Measurements from ENCODE around the gene TRIM66.
"Not testable (repeated sequence)": the region's sequence is repeated elsewhere in the genome, so short reads cannot be mapped to it uniquely, and the experiment has no call there.

TRIM66 gene

GRCh38 chr11:8681837-8682302 lies 595 bp downstream of the TRIM66 start:
- H3K4me1 ChIP-seq, result peaks cover 33 to 40% (median 39%) of the 10 kb centered on the region in 10 experiments
- peak overlapping the region; percentile 97 to 100 (median 99) for H3K9ac ChIP-seq
- H3K36me3 ChIP-seq, result peaks cover 36 to 57% (median 37%) of the 10 kb centered on the region in 11 experiments
- peak overlapping the region; percentile 77 to 94 (median 84) for H3K4me2 ChIP-seq
- H4K20me1 ChIP-seq, result peaks cover 22 to 38% (median 34%) of the 10 kb centered on the region in 11 experiments; a peak in 20 of 22 replicates
- no peak for TF ChIP-seq Cebpa-rat (IDR thresholded peaks at IDR 0.05)
- H3K27me3 ChIP-seq, result no peaks in the 10 kb centered on the region
- no peaks in the 10 kb centered on the region for H3K9me3 ChIP-seq (replicated peaks in 1 of 11)
- peak overlapping the region; percentile 83 to 100 (median 92) for H3K4me3 ChIP-seq
- peak overlapping the region; percentile 97 to 100 (median 99) for H3K27ac ChIP-seq

DNA sequence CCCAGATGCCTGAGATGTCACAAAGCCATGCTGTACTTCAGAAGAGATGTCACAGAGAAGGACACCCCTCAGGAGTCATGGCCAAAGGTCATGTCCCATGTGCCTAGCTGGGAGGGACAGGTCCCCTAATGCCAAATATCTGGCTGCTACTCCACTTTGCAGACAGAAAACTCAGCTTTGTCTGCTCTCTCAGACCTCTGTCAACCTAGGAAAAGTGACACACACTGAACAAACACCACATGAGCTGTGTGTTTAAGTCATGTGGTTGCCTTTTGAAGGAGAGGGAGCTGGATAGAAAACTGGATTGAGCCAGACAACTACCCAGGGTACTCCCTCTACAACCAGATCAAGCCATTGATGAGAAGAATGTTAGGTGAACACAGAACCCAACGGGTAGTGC lies 3.5 kb downstream of the TRIM66 start:
- H3K4me2 ChIP-seq, result no peak overlapping the region
- peaks cover 4 to 11% (median 10%) of the 10 kb centered on the region in 10 experiments for H3K4me1 ChIP-seq
- H3K4me3 ChIP-seq, result no peak overlapping the region
- H3K27ac ChIP-seq, result no peak overlapping the region
- H3K27me3 ChIP-seq, result no peaks in the 10 kb centered on the region
- H3K9me3 ChIP-seq (replicated peaks in 1 of 11), result no peaks in the 10 kb centered on the region
- peaks cover 7 to 43% (median 8%) of the 10 kb centered on the region in 11 experiments for H3K36me3 ChIP-seq
- peaks cover 3 to 10% (median 7%) of the 10 kb centered on the region in 11 experiments; a peak in 19 of 22 replicates for H4K20me1 ChIP-seq
- no peak overlapping the region for H3K9ac ChIP-seq
- no peak for TF ChIP-seq Cebpa-rat (IDR thresholded peaks at IDR 0.05)

GRCh38 chr11:8676458-8676857 lies 6.0 kb downstream of the TRIM66 start:
- TF ChIP-seq Cebpa-rat (IDR thresholded peaks at IDR 0.05), result no peak
- H3K9me3 ChIP-seq (replicated peaks in 1 of 11), result no peaks in the 10 kb centered on the region
- H3K27ac ChIP-seq, result no peak overlapping the region

DNA sequence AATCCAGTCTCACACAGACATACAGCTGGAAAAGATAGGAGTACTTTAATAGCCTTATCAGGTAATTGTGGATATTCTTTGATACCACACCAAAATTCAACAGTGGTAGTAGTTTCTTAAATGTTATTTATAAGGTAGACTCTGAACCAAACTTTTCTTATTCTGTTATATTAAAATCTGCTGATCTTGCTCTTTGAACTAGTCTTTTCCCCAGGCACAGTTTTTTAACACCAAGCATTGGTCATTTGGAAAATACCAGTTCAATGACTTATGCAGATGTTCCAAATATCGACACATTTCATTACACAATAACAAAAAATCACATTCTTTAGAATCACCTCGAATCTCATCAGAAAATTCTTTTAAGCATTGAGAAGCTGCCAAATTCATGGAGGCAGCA lies 7.6 kb downstream of the TRIM66 start:
- peaks cover 0 to 63% (median 7%) of the 10 kb centered on the region in 11 experiments; a peak in 10 of 22 replicates for H3K36me3 ChIP-seq
- no peak overlapping the region for H3K4me3 ChIP-seq
- peaks cover 0 to 11% (median 3%) of the 10 kb centered on the region in 10 experiments; a peak in 7 of 20 replicates for H3K4me1 ChIP-seq
- H3K9ac ChIP-seq, result no peak overlapping the region
- TF ChIP-seq Cebpa-rat (IDR thresholded peaks at IDR 0.05), result no peak
- no peak overlapping the region for H3K27ac ChIP-seq
- H3K9me3 ChIP-seq (replicated peaks in 1 of 11), result no peaks in the 10 kb centered on the region
- H3K27me3 ChIP-seq, result no peaks in the 10 kb centered on the region
- H3K4me2 ChIP-seq, result no peak overlapping the region
- H4K20me1 ChIP-seq, result no peaks in the 10 kb centered on the region

More at GRCh38 chr11:8676458-8676857, 6.0 kb downstream of the TRIM66 start:
- Histone ChIP-seq H3K4me2 (no peak overlapping the region), H3K27me3 (no peaks in the 10 kb centered on the region), H3K4me3 (no peak overlapping the region), H3K36me3 (peaks cover 0 to 50% (median 6%) of the 10 kb centered on the region in 11 experiments; a peak in 10 of 22 replicates), H3K9ac (no peak overlapping the region), H4K20me1 (no peaks in the 10 kb centered on the region), H3K4me1 (peaks cover 0 to 8% (median 3%) of the 10 kb centered on the region in 10 experiments; a peak in 14 of 20 replicates)

DNA sequence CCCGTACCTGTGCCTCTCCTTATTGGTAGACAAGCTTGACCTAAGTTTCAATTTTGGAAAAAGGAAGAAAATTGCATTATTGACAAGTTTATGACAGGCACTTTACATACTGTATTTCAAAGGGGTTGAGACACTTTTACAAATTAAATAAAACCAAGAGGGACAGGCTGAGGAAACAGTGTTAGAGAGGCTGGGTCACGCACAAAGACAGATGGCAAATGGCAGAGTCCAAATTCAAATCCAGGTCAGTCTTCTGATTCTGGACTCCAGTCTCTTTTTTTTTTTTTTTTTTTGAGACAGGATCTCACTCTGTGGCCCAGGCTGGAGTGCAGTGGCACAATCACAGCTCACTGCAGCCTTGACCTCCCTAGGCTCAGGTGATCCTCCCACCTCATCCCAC lies 10.1 kb downstream of the TRIM66 start:
- Histone ChIP-seq H3K4me2 (no peak overlapping the region), H3K9me3 (replicated peaks in 1 of 11) (no peaks in the 10 kb centered on the region), H4K20me1 (no peaks in the 10 kb centered on the region), H3K27me3 (no peaks in the 10 kb centered on the region), H3K27ac (no peak overlapping the region), H3K4me3 (no peak overlapping the region), H3K4me1 (peaks cover 0 to 11% (median 3%) of the 10 kb centered on the region in 10 experiments; a peak in 7 of 20 replicates), H3K36me3 (peaks cover 0 to 59% (median 7%) of the 10 kb centered on the region in 11 experiments; a peak in 10 of 22 replicates), H3K9ac (no peak overlapping the region)
- no peak for TF ChIP-seq Cebpa-rat (IDR thresholded peaks at IDR 0.05)

DNA sequence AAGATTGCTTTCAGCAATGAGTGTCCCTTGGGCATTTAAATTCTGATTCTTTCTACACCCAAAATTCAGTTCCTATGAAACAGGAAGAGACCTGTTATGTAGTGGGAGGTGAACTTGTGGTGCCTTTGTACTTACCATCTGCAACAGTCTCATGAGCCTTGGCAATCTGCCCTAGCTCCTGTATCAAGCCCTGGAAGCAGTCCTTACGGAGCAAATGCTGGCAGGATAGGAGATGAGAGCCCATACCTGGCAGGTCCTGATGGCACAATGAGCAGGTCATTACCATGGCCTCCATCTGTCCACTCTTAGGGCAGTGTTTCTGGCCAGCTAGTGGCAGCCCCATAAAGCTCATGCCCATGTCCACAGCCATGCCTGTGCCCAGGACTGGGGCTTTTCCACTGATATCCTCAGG lies 10.8 kb downstream of the TRIM66 start:
- Histone ChIP-seq H3K4me3 (no peak overlapping the region), H4K20me1 (no peaks in the 10 kb centered on the region), H3K4me2 (no peak overlapping the region; a peak in 1 of 22 replicates), H3K9me3 (replicated peaks in 1 of 11) (no peaks in the 10 kb centered on the region), H3K9ac (peak overlapping the region in 1 of 11 experiments; percentile 24; a peak in 1 of 22 replicates), H3K27ac (no peak overlapping the region), H3K36me3 (peaks cover 0 to 55% (median 7%) of the 10 kb centered on the region in 11 experiments; a peak in 10 of 22 replicates), H3K4me1 (peaks cover 0 to 11% (median 3%) of the 10 kb centered on the region in 10 experiments; a peak in 7 of 20 replicates), H3K27me3 (no peaks in the 10 kb centered on the region)
- TF ChIP-seq Cebpa-rat (IDR thresholded peaks at IDR 0.05), result no peak

DNA sequence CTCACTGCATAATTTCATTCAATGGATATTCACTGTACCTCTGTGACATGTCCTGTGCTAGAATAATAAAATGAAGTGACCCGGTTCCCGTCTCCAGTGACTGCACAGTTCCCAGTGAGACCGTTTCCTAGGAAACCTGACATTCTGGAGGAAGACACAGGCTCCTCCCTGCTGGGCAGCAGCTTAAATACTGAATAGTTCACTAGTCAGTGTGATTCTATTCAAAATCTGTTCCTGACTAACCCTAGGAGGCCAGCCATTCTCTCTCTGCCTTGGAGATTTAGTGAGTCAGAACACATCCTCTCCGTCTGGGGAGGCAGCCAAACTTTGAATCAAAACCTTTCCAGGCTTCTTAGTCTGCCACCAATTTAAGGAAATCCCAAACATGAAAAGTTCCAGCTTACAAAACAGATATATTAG lies 11.3 kb downstream of the TRIM66 start:
- H3K36me3 ChIP-seq, result peaks cover 0 to 51% (median 7%) of the 10 kb centered on the region in 11 experiments; a peak in 10 of 22 replicates
- H3K4me3 ChIP-seq, result no peak overlapping the region
- TF ChIP-seq Cebpa-rat (IDR thresholded peaks at IDR 0.05), result no peak
- H3K9me3 ChIP-seq (replicated peaks in 1 of 11), result no peaks in the 10 kb centered on the region
- H3K9ac ChIP-seq, result peak overlapping the region in 2 of 11 experiments; percentile 11 to 24; a peak in 1 of 22 replicates
- H3K4me1 ChIP-seq, result peaks cover 0 to 11% (median 3%) of the 10 kb centered on the region in 10 experiments; a peak in 7 of 20 replicates
- H3K4me2 ChIP-seq, result no peak overlapping the region
- no peaks in the 10 kb centered on the region for H4K20me1 ChIP-seq
- no peaks in the 10 kb centered on the region for H3K27me3 ChIP-seq
- H3K27ac ChIP-seq, result no peak overlapping the region

GRCh38 chr11:8670081-8670480 lies 12.4 kb downstream of the TRIM66 start:
- not testable (repeated sequence) for H3K9ac ChIP-seq; H3K4me2 ChIP-seq; H3K4me3 ChIP-seq; H4K20me1 ChIP-seq; H3K27ac ChIP-seq; H3K9me3 ChIP-seq (replicated peaks in 1 of 11); H3K27me3 ChIP-seq
- Histone ChIP-seq H3K36me3 (peaks cover 0 to 52% (median 7%) of the 10 kb centered on the region in 11 experiments; a peak in 10 of 22 replicates), H3K4me1 (peaks cover 0 to 11% (median 3%) of the 10 kb centered on the region in 10 experiments; a peak in 7 of 20 replicates)

DNA sequence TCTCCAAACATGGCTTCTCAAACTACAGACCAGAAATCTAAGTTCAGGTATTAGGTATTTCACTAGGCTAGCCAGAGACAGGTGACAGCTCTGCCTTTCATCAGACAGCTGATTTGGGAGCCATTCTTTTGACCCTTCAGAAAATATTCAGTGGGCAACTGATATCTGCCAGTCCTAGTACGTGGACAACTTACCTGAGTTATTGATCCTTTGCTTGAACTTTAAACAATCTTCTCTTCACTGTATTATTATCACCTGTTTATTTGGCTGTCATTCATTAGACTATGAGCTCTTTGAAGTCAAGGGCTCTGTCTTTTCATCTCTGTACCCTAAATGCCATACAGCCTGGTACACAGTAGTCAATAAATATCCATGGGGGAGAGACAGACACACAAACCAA lies 17.2 kb downstream of the TRIM66 start:
- H3K4me1 ChIP-seq, result no peaks in the 10 kb centered on the region
- H3K4me2 ChIP-seq, result no peak overlapping the region
- H3K27me3 ChIP-seq, result no peaks in the 10 kb centered on the region
- H3K4me3 ChIP-seq, result no peak overlapping the region
- no peak overlapping the region for H3K27ac ChIP-seq
- H4K20me1 ChIP-seq, result no peaks in the 10 kb centered on the region; a peak in 1 of 22 replicates
- H3K9ac ChIP-seq, result no peak overlapping the region
- no peaks in the 10 kb centered on the region for H3K9me3 ChIP-seq (replicated peaks in 1 of 11)
- H3K36me3 ChIP-seq, result peaks cover 0 to 22% (median 0%) of the 10 kb centered on the region in 11 experiments; a peak in 5 of 22 replicates
- TF ChIP-seq Cebpa-rat (IDR thresholded peaks at IDR 0.05), result no peak

Data from BLaER1 treated with 17β-estradiol and CSF1 and Interleukin-3, amounts not matched to agents 10 nM and 100 nM (cell line).